Astrocyte (in vitro differentiated cells and primary cell): ENCODE results near the gene ARAP1. TPM values are rescaled to one million over a fixed set of nuclear protein-coding genes. Genes with fewer than 3 reads are reported as not detected.
A peak's percentile ranks its signal among the peaks of the same experiment; 100 is the strongest.

Source experiments
- DNase-seq: peaks from one replicate; pipeline ENCODE4 v3.0.0-alpha.2; 2010; ENCODE audit warnings: low read depth
- FAIRE-seq: peaks from 2 replicates; lab custom pipeline; 2011; peaks lifted over from hg19 to GRCh38; lab: Jason Lieb, UNC
- H2AFZ ChIP-seq: 2 replicates; pipeline ENCODE4 v1.6.0; 2012; ENCODE audit warnings: low read depth, low read length, inconsistent platforms
- H3K27ac ChIP-seq: 2 replicates; pipeline ENCODE4 v1.5.1; 2011; ENCODE audit warnings: low read depth, low read length, inconsistent platforms
- H3K27me3 ChIP-seq: 2 replicates; pipeline ENCODE4 v1.6.0; 2011; ENCODE audit warnings: low read length, inconsistent platforms; ENCODE audit not compliant: insufficient read depth
- H3K36me3 ChIP-seq: 2 replicates; pipeline ENCODE4 v1.5.1; 2011; ENCODE audit warnings: low read length, inconsistent platforms; ENCODE audit not compliant: insufficient read depth
- H3K4me1 ChIP-seq: 2 replicates; pipeline ENCODE4 v1.5.1; 2011; ENCODE audit warnings: low read length, inconsistent platforms; ENCODE audit not compliant: insufficient read depth
- H3K4me2 ChIP-seq: 2 replicates; pipeline ENCODE4 v1.6.0; 2012; ENCODE audit warnings: low read length, inconsistent platforms
- H3K4me3 ChIP-seq: 2 replicates; pipeline ENCODE4 v1.5.1; 2011; ENCODE audit warnings: low read depth, mild to moderate bottlenecking, low read length, inconsistent platforms; ENCODE audit not compliant: insufficient read depth
- H3K79me2 ChIP-seq: 2 replicates; pipeline ENCODE4 v1.6.0; 2012; ENCODE audit warnings: mild to moderate bottlenecking, low read length, inconsistent platforms; ENCODE audit not compliant: insufficient read depth
- H3K9ac ChIP-seq: 2 replicates; pipeline ENCODE4 v1.6.0; 2012; ENCODE audit warnings: mild to moderate bottlenecking, low read length, inconsistent platforms
- H3K9me3 ChIP-seq: 2 replicates; pipeline ENCODE4 v1.5.1; 2012; ENCODE audit warnings: low read depth, mild to moderate bottlenecking, low read length, inconsistent platforms; ENCODE audit not compliant: insufficient read depth
- H4K20me1 ChIP-seq: 2 replicates; pipeline ENCODE4 v1.6.0; 2012; ENCODE audit warnings: low read length, inconsistent platforms; ENCODE audit not compliant: insufficient read depth
- H3K27ac Mint-ChIP-seq: one replicate; pipeline ENCODE4 v1.8.0; 2021; ENCODE audit warnings: mild to moderate bottlenecking, mixed read lengths; ENCODE audit not compliant: unreplicated experiment
- H3K27me3 Mint-ChIP-seq: one replicate; pipeline ENCODE4 v1.8.0; 2021; ENCODE audit warnings: low read depth, mixed read lengths; ENCODE audit not compliant: unreplicated experiment
- H3K36me3 Mint-ChIP-seq: one replicate; pipeline ENCODE4 v1.8.0; 2021; ENCODE audit warnings: low read depth, mixed read lengths; ENCODE audit not compliant: unreplicated experiment
- H3K4me1 Mint-ChIP-seq: one replicate; pipeline ENCODE4 v1.8.0; 2021; ENCODE audit warnings: low read depth, mixed read lengths; ENCODE audit not compliant: unreplicated experiment
- H3K4me3 Mint-ChIP-seq: one replicate; pipeline ENCODE4 v1.8.0; 2021; ENCODE audit warnings: mild to moderate bottlenecking, moderate library complexity, mixed read lengths; ENCODE audit not compliant: unreplicated experiment
- H3K9me3 Mint-ChIP-seq: one replicate; pipeline ENCODE4 v1.8.0; 2021; ENCODE audit warnings: mild to moderate bottlenecking, mixed read lengths; ENCODE audit not compliant: unreplicated experiment
- CTCF ChIP-seq: IDR thresholded peaks from 2 replicates; pipeline ENCODE4 v1.5.1; 2011; ENCODE audit warnings: low read depth, mild to moderate bottlenecking, inconsistent platforms, low read length, moderate library complexity; ENCODE audit not compliant: insufficient read depth
- EZH2 ChIP-seq: IDR thresholded peaks from 2 replicates; pipeline ENCODE4 v1.6.1; 2012; ENCODE audit warnings: mild to moderate bottlenecking, low read length, inconsistent platforms; ENCODE audit not compliant: insufficient read depth
- total RNA-seq: library from RNA; stranded (reverse); gene quantifications from 2 replicates; pipeline ENCODE4 v1.2.1, GENCODE V29; 2021

The ARAP1 gene
- total RNA-seq, 1 donor from 2014 or later, result 31.9 TPM

GRCh38 chr11:72685560-72686480 lies 66.4 kb downstream of the ARAP1 start:
- no peaks in the 10 kb centered on the region for H3K4me1 ChIP-seq
- FAIRE-seq (no peak), DNase-seq (no peak)
- H3K36me3 Mint-ChIP-seq, result peaks cover 25% of the 10 kb centered on the region
- no peaks in the 10 kb centered on the region for H3K79me2 ChIP-seq
- no peak overlapping the region for H3K4me3 ChIP-seq
- H3K9me3 Mint-ChIP-seq, result no peaks in the 10 kb centered on the region
- TF ChIP-seq EZH2, result no peak
- TF ChIP-seq CTCF, result no peak
- H3K27ac ChIP-seq, result no peak overlapping the region
- no peaks in the 10 kb centered on the region for H3K36me3 ChIP-seq
- H3K27ac Mint-ChIP-seq, result peak overlapping the region; percentile 81
- no peaks in the 10 kb centered on the region for H3K9me3 ChIP-seq
- H2AFZ ChIP-seq, result no peak overlapping the region
- H3K4me3 Mint-ChIP-seq, result no peak overlapping the region
- no peaks in the 10 kb centered on the region for H3K27me3 ChIP-seq
- peaks cover 63% of the 10 kb centered on the region for H4K20me1 ChIP-seq
- H3K27me3 Mint-ChIP-seq, result peaks cover 5% of the 10 kb centered on the region
- peaks cover 26% of the 10 kb centered on the region for H3K4me1 Mint-ChIP-seq
- H3K9ac ChIP-seq, result no peak overlapping the region
- no peak overlapping the region for H3K4me2 ChIP-seq

- no peak overlapping the region for H3K27ac Mint-ChIP-seq
- no peaks in the 10 kb centered on the region for H3K9me3 Mint-ChIP-seq
- H3K4me3 Mint-ChIP-seq, result no peak overlapping the region
- Histone ChIP-seq H3K4me3 (no peak overlapping the region), H3K79me2 (no peaks in the 10 kb centered on the region), H3K9me3 (no peaks in the 10 kb centered on the region), H4K20me1 (peaks cover 52% of the 10 kb centered on the region), H2AFZ (no peak overlapping the region), H3K9ac (no peak overlapping the region), H3K27ac (no peak overlapping the region), H3K4me1 (no peaks in the 10 kb centered on the region), H3K36me3 (no peaks in the 10 kb centered on the region), H3K27me3 (peaks cover 2% of the 10 kb centered on the region), H3K4me2 (no peak overlapping the region)
- H3K36me3 Mint-ChIP-seq, result peaks cover 14% of the 10 kb centered on the region
- DNase-seq (peak; percentile 40), FAIRE-seq (no peak)
- peaks cover 16% of the 10 kb centered on the region for H3K4me1 Mint-ChIP-seq
- TF ChIP-seq CTCF (peak; percentile 55), EZH2 (no peak)
- peaks cover 14% of the 10 kb centered on the region for H3K27me3 Mint-ChIP-seq
Measured at GRCh38 chr11:72684236-72684912, 67.8 kb downstream of the ARAP1 start.
